Activated naive CD8-positive, alpha-beta T cell treated with anti-CD3 and anti-CD28 coated beads, Interleukin-2, amount 10 ng/mL, durations not matched to agents 7 days and 5 days (primary cell): ENCODE measurements around the gene COPS6. TPM values are rescaled to one million over a fixed set of nuclear protein-coding genes. Genes with fewer than 3 reads are reported as not detected.

Source experiments
- ATAC-seq: fragments of 150-1000 bp; cut with Tn5 transposase; one replicate; pipeline ENCODE4 v1.10.0; 2021; ENCODE audit warnings: low read depth, moderate library complexity
- POLR2A ChIA-PET: fragments of 350-600 bp; sonication (Branson Sonifier 250); formaldehyde crosslinking; loops from one replicate; lab custom pipeline; 2021; ENCODE audit warnings: antibody characterized with exemption; lab: Charles Lee
- DNase-seq: peaks from one replicate; pipeline ENCODE4 v3.0.0; 2021
- H3K27ac Mint-ChIP-seq: one replicate; pipeline ENCODE4 v1.8.0; 2022; ENCODE audit warnings: mild to moderate bottlenecking, mixed read lengths
- H3K27me3 Mint-ChIP-seq: one replicate; pipeline ENCODE4 v1.8.0; 2022; ENCODE audit warnings: mild to moderate bottlenecking, moderate library complexity, mixed read lengths
- H3K36me3 Mint-ChIP-seq: one replicate; pipeline ENCODE4 v1.8.0; 2021; ENCODE audit warnings: mild to moderate bottlenecking, mixed read lengths
- H3K4me1 Mint-ChIP-seq: one replicate; pipeline ENCODE4 v1.8.0; 2021; ENCODE audit warnings: mixed read lengths
- H3K4me3 Mint-ChIP-seq: one replicate; pipeline ENCODE4 v1.8.0; 2022; ENCODE audit warnings: mild to moderate bottlenecking, moderate library complexity, mixed read lengths
- H3K9me3 Mint-ChIP-seq: one replicate; pipeline ENCODE4 v1.8.0; 2021; ENCODE audit warnings: mixed read lengths
- total RNA-seq, 2 experiments: library from RNA; stranded (reverse); gene quantifications; one replicate each; pipeline ENCODE4 v1.2.3, GENCODE V29; 2021

COPS6 gene
- total RNA-seq = 10 to 100 TPM; 72.4 to 76.7 TPM

- H3K4me1 Mint-ChIP-seq = peaks cover 18% of the 10 kb centered on the region
- no peaks in the 10 kb centered on the region for H3K9me3 Mint-ChIP-seq
- POLR2A ChIA-PET = interaction anchor here (0.8 to 3.7 kb wide), 7 partner anchors 9 to 340 kb away, joined by 3 to 57 read pairs (median 4); partner anchors contain the start of genes AP4M1, MBLAC1, MCM7 and MEPCE
- peak; percentile 69 for ATAC-seq
- peak; percentile 95 for DNase-seq
- H3K4me3 Mint-ChIP-seq = peak within 1 kb of the TSS; percentile 89
- peaks cover 19% of the 10 kb centered on the region for H3K36me3 Mint-ChIP-seq
- H3K27ac Mint-ChIP-seq = peak within 1 kb of the TSS; percentile 92
- H3K27me3 Mint-ChIP-seq = peaks cover 2% of the 10 kb centered on the region
Measured at GRCh38 chr7:100088621-100089457, at the start of gene COPS6. TSS of gene COPS6 (plus strand) at chr7:100088969. CDS start at chr7:100088991, 22 bp downstream.

- H3K4me1 Mint-ChIP-seq = peaks cover 24% of the 10 kb centered on the region
- no peak for DNase-seq
- POLR2A ChIA-PET = interaction anchor here (1.0 to 1.7 kb wide), 2 partner anchors 9 to 24 kb away, joined by 3 to 5 read pairs; partner anchors contain the start of gene ZSCAN21
- peaks cover 19% of the 10 kb centered on the region for H3K36me3 Mint-ChIP-seq
- no peaks in the 10 kb centered on the region for H3K27me3 Mint-ChIP-seq
- no peak overlapping the region for H3K27ac Mint-ChIP-seq
- H3K4me3 Mint-ChIP-seq = no peak overlapping the region
- H3K9me3 Mint-ChIP-seq = no peaks in the 10 kb centered on the region
- peak; percentile 70 for ATAC-seq
Measured at GRCh38 chr7:100040575-100040974, 48.2 kb upstream of the COPS6 start.

GRCh38 chr7:100044718-100045117 is 44.1 kb upstream of the COPS6 start:
- H3K9me3 Mint-ChIP-seq = no peaks in the 10 kb centered on the region
- POLR2A ChIA-PET = no interaction called here
- ATAC-seq (no peak), DNase-seq (no peak)
- peaks cover 4% of the 10 kb centered on the region for H3K36me3 Mint-ChIP-seq
- peaks cover 20% of the 10 kb centered on the region for H3K4me1 Mint-ChIP-seq
- H3K27me3 Mint-ChIP-seq = no peaks in the 10 kb centered on the region
- peak overlapping the region; percentile 16 for H3K4me3 Mint-ChIP-seq
- H3K27ac Mint-ChIP-seq = no peak overlapping the region

GRCh38 chr7:100048680-100049079 is 40.1 kb upstream of the COPS6 start:
- no peak for ATAC-seq
- no peak for DNase-seq
- Mint-ChIP-seq H3K27me3 (no peaks in the 10 kb centered on the region), H3K9me3 (no peaks in the 10 kb centered on the region), H3K36me3 (no peaks in the 10 kb centered on the region), H3K27ac (peak overlapping the region; percentile 54), H3K4me1 (peaks cover 16% of the 10 kb centered on the region), H3K4me3 (peak overlapping the region; percentile 51)
- POLR2A ChIA-PET = interaction anchor here (1.9 kb wide), 1 partner anchor 33 kb away, joined by 9 read pairs; the partner anchor contains the start of gene ZKSCAN1

GRCh38 chr7:100049441-100050291 is 39.1 kb upstream of the COPS6 start, which contains the start of gene ZSCAN21:
TSS of gene ZSCAN21 (plus strand) at chr7:100049774. CDS start at chr7:100057007, 7,233 bp downstream.
- Mint-ChIP-seq H3K9me3 (no peaks in the 10 kb centered on the region), H3K4me3 (peak within 1 kb of the TSS; percentile 93), H3K4me1 (peaks cover 13% of the 10 kb centered on the region), H3K36me3 (no peaks in the 10 kb centered on the region), H3K27ac (peak within 1 kb of the TSS; percentile 92), H3K27me3 (no peaks in the 10 kb centered on the region)
- DNase-seq (peak; percentile 90), ATAC-seq (peak; percentile 82)
- POLR2A ChIA-PET = interaction anchor here (0.8 to 1.9 kb wide), 7 partner anchors 10 to 56 kb away, joined by 3 to 9 read pairs (median 4); partner anchors contain the start of genes AP4M1, MCM7 and ZKSCAN1

GRCh38 chr7:100051611-100052010 is 37.2 kb upstream of the COPS6 start:
- H3K9me3 Mint-ChIP-seq = no peaks in the 10 kb centered on the region
- no peak for ATAC-seq
- H3K36me3 Mint-ChIP-seq = no peaks in the 10 kb centered on the region
- no peak overlapping the region for H3K27ac Mint-ChIP-seq
- H3K4me3 Mint-ChIP-seq = peak overlapping the region; percentile 28
- POLR2A ChIA-PET = no interaction called here
- DNase-seq = no peak
- H3K27me3 Mint-ChIP-seq = no peaks in the 10 kb centered on the region
- H3K4me1 Mint-ChIP-seq = peaks cover 11% of the 10 kb centered on the region

GRCh38 chr7:100053215-100053614 is 35.6 kb upstream of the COPS6 start:
- Mint-ChIP-seq H3K4me1 (peaks cover 11% of the 10 kb centered on the region), H3K27me3 (no peaks in the 10 kb centered on the region), H3K9me3 (no peaks in the 10 kb centered on the region), H3K36me3 (no peaks in the 10 kb centered on the region), H3K4me3 (no peak overlapping the region), H3K27ac (no peak overlapping the region)
- no peak for DNase-seq
- peak; percentile 30 for ATAC-seq
- POLR2A ChIA-PET = interaction anchor here (0.7 to 1.0 kb wide), 3 partner anchors 60 to 1268 kb away, joined by 4 to 5 read pairs (median 4); no protein-coding TSS in a partner anchor

- Mint-ChIP-seq H3K4me1 (peaks cover 1% of the 10 kb centered on the region), H3K4me3 (no peak overlapping the region), H3K36me3 (peaks cover 4% of the 10 kb centered on the region), H3K27ac (no peak overlapping the region), H3K9me3 (no peaks in the 10 kb centered on the region), H3K27me3 (no peaks in the 10 kb centered on the region)
- POLR2A ChIA-PET = interaction anchor here (0.6 kb wide), 1 partner anchor 33 kb away, joined by 3 read pairs; no protein-coding TSS in a partner anchor
- ATAC-seq (no peak), DNase-seq (no peak)
Measured at GRCh38 chr7:100057006-100057405, 31.8 kb upstream of the COPS6 start.

GRCh38 chr7:100059251-100059739 is 29.5 kb upstream of the COPS6 start:
- no peak overlapping the region for H3K4me3 Mint-ChIP-seq
- H3K27me3 Mint-ChIP-seq = no peaks in the 10 kb centered on the region
- ATAC-seq = no peak
- H3K36me3 Mint-ChIP-seq = peaks cover 7% of the 10 kb centered on the region
- DNase-seq = no peak
- no peaks in the 10 kb centered on the region for H3K9me3 Mint-ChIP-seq
- POLR2A ChIA-PET = no interaction called here
- H3K4me1 Mint-ChIP-seq = peaks cover 2% of the 10 kb centered on the region
- H3K27ac Mint-ChIP-seq = no peak overlapping the region

GRCh38 chr7:100061518-100062193 is 27.1 kb upstream of the COPS6 start:
- Mint-ChIP-seq H3K9me3 (no peaks in the 10 kb centered on the region), H3K36me3 (peaks cover 9% of the 10 kb centered on the region), H3K27me3 (no peaks in the 10 kb centered on the region), H3K27ac (no peak overlapping the region), H3K4me3 (no peak overlapping the region), H3K4me1 (peaks cover 2% of the 10 kb centered on the region)
- ATAC-seq (no peak), DNase-seq (no peak)
- POLR2A ChIA-PET = no interaction called here

GRCh38 chr7:100063376-100063775 is 25.4 kb upstream of the COPS6 start:
- no peak for DNase-seq
- ATAC-seq = no peak
- H3K4me1 Mint-ChIP-seq = peaks cover 2% of the 10 kb centered on the region
- peaks cover 20% of the 10 kb centered on the region for H3K36me3 Mint-ChIP-seq
- H3K4me3 Mint-ChIP-seq = no peak overlapping the region
- no peaks in the 10 kb centered on the region for H3K9me3 Mint-ChIP-seq
- H3K27me3 Mint-ChIP-seq = no peaks in the 10 kb centered on the region
- POLR2A ChIA-PET = interaction anchor here (1.0 kb wide), 1 partner anchor 12 kb away, joined by 3 read pairs; no protein-coding TSS in a partner anchor
- H3K27ac Mint-ChIP-seq = no peak overlapping the region

GRCh38 chr7:100064162-100064561 is 24.6 kb upstream of the COPS6 start:
- Mint-ChIP-seq H3K27ac (no peak overlapping the region), H3K4me1 (peaks cover 2% of the 10 kb centered on the region), H3K9me3 (no peaks in the 10 kb centered on the region), H3K27me3 (no peaks in the 10 kb centered on the region), H3K36me3 (peaks cover 20% of the 10 kb centered on the region), H3K4me3 (no peak overlapping the region)
- no peak for ATAC-seq
- POLR2A ChIA-PET = no interaction called here
- DNase-seq = no peak
